HEK293T (cell line): Measurements from ENCODE around the gene TGM2.

Source experiments
- ARNT ChIP-seq: fragments of 450-650 bp; IDR thresholded peaks from 2 replicates; pipeline ENCODE4 v1.6.1; 2017; ENCODE audit warnings: mild to moderate bottlenecking
- BHLHE40 ChIP-seq: fragments of 450-650 bp; IDR thresholded peaks from 2 replicates; pipeline ENCODE4 v1.6.1; 2016; ENCODE audit warnings: mild to moderate bottlenecking, moderate library complexity, borderline replicate concordance
- FOXK2 ChIP-seq: fragments of 450-650 bp; IDR thresholded peaks from 2 replicates; pipeline ENCODE4 v1.6.1; 2016; ENCODE audit warnings: mild to moderate bottlenecking
- FOXM1 ChIP-seq: fragments of 450-650 bp; IDR thresholded peaks from 2 replicates; pipeline ENCODE4 v1.6.1; 2017; ENCODE audit warnings: mild to moderate bottlenecking, borderline replicate concordance
- LEF1 ChIP-seq: fragments of 450-650 bp; IDR thresholded peaks from 2 replicates; pipeline ENCODE4 v1.6.1; 2017; ENCODE audit warnings: mild to moderate bottlenecking, borderline replicate concordance
- NFRKB ChIP-seq: fragments of 450-650 bp; IDR thresholded peaks from 2 replicates; pipeline ENCODE4 v1.6.1; 2016; ENCODE audit warnings: mild to moderate bottlenecking, moderate library complexity
- SUZ12 ChIP-seq: fragments of 450-650 bp; IDR thresholded peaks from 2 replicates; pipeline ENCODE4 v1.6.1; 2016; ENCODE audit warnings: mild to moderate bottlenecking
- ZNF384 ChIP-seq: fragments of 450-650 bp; IDR thresholded peaks from 2 replicates; pipeline ENCODE4 v1.6.1; 2016
- TF ChIP-seq, protein P1 (sequence below): fragments of 450-650 bp; IDR thresholded peaks from 2 replicates; pipeline ENCODE4 v1.6.1; 2016

DNA sequence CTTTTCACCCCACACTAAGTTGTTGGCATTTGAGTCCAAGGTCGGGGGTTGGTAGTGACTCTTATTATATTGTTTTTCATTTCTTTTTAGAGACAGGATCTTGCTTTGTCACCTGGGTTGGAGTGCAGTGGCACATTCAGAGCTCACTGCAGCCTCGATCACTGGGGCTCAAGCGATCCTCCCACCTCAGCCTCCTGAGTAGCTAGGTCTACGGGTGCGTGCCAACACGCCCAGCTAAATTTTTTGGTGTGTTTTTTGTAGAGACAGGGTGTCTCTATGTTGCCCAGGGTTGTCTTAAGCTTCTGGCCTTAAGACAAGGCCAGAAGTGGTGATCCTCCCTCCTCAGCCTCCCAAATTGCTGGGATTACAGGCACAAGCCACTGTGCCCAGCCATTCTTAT, 25.1 kb upstream of the TGM2 start:
- TF ChIP-seq SUZ12 = no peak
- TF ChIP-seq NFRKB = no peak
- no peak for TF ChIP-seq ARNT
- TF ChIP-seq LEF1 = no peak
- TF ChIP-seq BHLHE40 = no peak
- TF ChIP-seq, protein P1, sequence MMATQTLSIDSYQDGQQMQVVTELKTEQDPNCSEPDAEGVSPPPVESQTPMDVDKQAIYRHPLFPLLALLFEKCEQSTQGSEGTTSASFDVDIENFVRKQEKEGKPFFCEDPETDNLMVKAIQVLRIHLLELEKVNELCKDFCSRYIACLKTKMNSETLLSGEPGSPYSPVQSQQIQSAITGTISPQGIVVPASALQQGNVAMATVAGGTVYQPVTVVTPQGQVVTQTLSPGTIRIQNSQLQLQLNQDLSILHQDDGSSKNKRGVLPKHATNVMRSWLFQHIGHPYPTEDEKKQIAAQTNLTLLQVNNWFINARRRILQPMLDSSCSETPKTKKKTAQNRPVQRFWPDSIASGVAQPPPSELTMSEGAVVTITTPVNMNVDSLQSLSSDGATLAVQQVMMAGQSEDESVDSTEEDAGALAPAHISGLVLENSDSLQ = no peak
- no peak for TF ChIP-seq FOXK2
- TF ChIP-seq ZNF384 = no peak
- TF ChIP-seq FOXM1 = no peak
